T-helper 17 cell (primary cell): ENCODE results near the gene DPEP2NB. TPM values are rescaled to one million over a fixed set of nuclear protein-coding genes. Genes with fewer than 3 reads are reported as not detected.
"Not testable (repeated sequence)": the region's sequence is repeated elsewhere in the genome, so short reads cannot be mapped to it uniquely, and the experiment has no call there.

Source experiments
- ATAC-seq: fragments of 150-1000 bp; cut with Tn5 transposase; 2 replicates; pipeline ENCODE4 v1.10.0; 2021; ENCODE audit warnings: mild to moderate bottlenecking, moderate library complexity
- DNase-seq, 3 donors: peaks; one replicate each; pipeline versions ENCODE4 v3.0.0 to v3.0.0-alpha.2; 2020 to 2021
- H3K9me3 ChIP-seq: one replicate; pipeline ENCODE4 v1.7.0; 2013; ENCODE audit warnings: low read length, mild to moderate bottlenecking; ENCODE audit not compliant: control insufficient read depth, poor library complexity, severe bottlenecking
- H3K27ac Mint-ChIP-seq: one replicate; pipeline ENCODE4 v1.8.0; 2022; ENCODE audit warnings: mild to moderate bottlenecking, moderate library complexity, mixed read lengths
- H3K27me3 Mint-ChIP-seq: one replicate; pipeline ENCODE4 v1.8.0; 2022; ENCODE audit warnings: mixed read lengths
- H3K36me3 Mint-ChIP-seq: one replicate; pipeline ENCODE4 v1.8.0; 2022; ENCODE audit warnings: low read depth, mixed read lengths
- H3K4me1 Mint-ChIP-seq: one replicate; pipeline ENCODE4 v1.8.0; 2022; ENCODE audit warnings: mild to moderate bottlenecking, mixed read lengths
- H3K4me3 Mint-ChIP-seq: one replicate; pipeline ENCODE4 v1.8.0; 2022; ENCODE audit warnings: mild to moderate bottlenecking, moderate library complexity, mixed read lengths
- total RNA-seq, 4 donors: library from RNA in 2 of 4; stranded (reverse) in 2 of 4; gene quantifications; one replicate each; pipeline ENCODE4 v1.2.3 and lab custom pipeline; 2022 to 2026

DPEP2NB gene
- total RNA-seq, 2 donors from 2014 or later, result not detected

DNA sequence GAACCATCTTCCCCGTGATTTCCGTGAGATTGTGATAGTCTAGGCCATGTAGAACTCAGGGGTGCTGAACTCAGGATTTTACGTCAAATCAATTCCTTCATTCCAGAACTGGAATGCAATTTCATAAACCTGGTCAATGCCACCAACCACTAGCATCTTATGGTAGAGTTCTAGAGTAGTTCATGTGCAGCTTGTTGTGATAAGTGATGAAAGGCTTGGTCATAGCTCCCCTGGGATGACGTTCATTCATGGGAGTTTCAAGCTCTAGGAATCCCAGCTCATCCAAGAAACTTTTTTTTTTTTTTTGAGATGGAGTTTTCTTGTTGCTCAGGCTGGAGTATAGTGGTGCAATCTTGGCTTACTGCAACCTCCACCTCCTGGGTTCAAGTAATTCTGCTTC is 12.7 kb downstream of the DPEP2NB start:
- Mint-ChIP-seq H3K27ac (no peak overlapping the region), H3K4me1 (peaks cover 38% of the 10 kb centered on the region), H3K4me3 (no peak overlapping the region), H3K27me3 (no peaks in the 10 kb centered on the region), H3K36me3 (no peaks in the 10 kb centered on the region)
- ATAC-seq (no peak), DNase-seq (no peak)
- no peaks in the 10 kb centered on the region for H3K9me3 ChIP-seq

- DNase-seq (no peak), ATAC-seq (peak; percentile 7)
- Mint-ChIP-seq H3K27ac (peak overlapping the region; percentile 85), H3K27me3 (no peaks in the 10 kb centered on the region), H3K4me1 (peaks cover 35% of the 10 kb centered on the region), H3K4me3 (peak overlapping the region; percentile 85), H3K36me3 (no peaks in the 10 kb centered on the region)
- no peaks in the 10 kb centered on the region for H3K9me3 ChIP-seq
Measured at GRCh38 chr16:68000450-68000849, 15.3 kb downstream of the DPEP2NB start.

DNA sequence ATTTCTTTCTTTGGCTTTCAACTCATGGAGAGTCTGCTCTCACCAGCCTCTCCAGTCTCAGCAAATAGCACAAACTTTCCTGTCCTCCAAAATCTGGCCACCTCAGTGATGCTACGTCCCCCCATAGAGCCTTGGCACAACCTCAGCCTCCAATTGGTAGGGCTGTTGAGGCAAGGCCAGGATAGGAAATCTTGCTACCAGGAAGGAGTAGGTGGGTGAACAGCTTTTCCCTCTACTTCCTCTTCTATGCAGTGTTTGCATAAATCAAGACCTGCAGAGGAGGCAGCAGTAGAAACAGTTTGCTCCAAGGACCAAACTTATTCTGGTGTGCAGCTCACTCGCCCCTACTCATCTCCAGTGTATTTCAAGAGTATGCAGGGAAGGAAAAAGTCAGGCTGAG is 15.7 kb downstream of the DPEP2NB start:
- ATAC-seq, result peak; percentile 39
- Mint-ChIP-seq H3K27me3 (no peaks in the 10 kb centered on the region), H3K27ac (peak overlapping the region; percentile 85), H3K4me1 (peaks cover 39% of the 10 kb centered on the region), H3K36me3 (no peaks in the 10 kb centered on the region), H3K4me3 (peak overlapping the region; percentile 85)
- no peak for DNase-seq
- H3K9me3 ChIP-seq, result no peaks in the 10 kb centered on the region

DNA sequence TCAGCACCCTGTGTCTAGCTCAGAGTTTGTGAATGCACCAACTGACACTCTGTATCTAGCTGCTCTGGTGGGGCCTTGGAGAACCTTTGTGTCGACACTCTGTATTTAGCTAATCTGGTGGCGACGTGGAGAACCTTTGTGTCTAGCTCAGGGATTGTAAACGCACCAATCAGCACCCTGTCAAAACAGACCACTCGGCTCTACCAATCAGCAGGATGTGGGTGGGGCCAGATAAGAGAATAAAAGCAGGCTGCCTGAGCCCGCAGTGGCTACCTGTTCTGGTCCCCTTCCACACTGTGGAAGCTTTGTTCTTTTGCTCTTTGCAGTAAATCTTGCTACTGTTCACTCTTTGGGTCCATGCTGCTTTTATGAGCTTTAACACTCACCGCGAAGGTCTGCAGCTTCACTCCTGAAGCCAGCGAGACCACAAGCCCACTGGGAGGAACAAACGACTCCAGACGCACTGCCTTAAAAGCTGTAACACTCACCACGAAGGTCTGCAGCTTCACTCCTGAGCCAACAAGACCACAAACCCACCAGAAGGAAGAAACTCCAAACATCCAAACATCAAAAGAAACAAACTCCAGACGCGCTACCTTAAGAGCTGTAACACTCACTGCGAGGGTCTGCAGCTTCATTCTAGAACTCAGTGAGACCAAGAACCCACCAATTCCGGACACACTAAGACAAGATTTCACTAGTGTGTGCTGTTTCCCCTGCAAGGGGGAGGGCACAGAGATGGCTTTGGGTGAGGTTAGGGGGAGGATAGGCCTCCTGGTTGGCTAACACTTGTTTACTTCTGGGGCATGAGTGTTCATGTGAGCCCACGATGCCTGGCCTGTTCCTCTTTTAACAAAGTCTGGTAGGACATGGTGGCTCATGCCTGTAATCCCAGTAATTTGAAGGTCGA is 16.7 kb downstream of the DPEP2NB start, which contains the start of gene DPEP2:
DPEP2 (minus strand) TSS at position 706 of the 910 bp plus-strand sequence. CDS start 6,272 bp downstream, outside the sequence.
- Mint-ChIP-seq H3K4me1 (peaks cover 37% of the 10 kb centered on the region), H3K27ac (peak within 1 kb of the TSS; percentile 85), H3K4me3 (peak within 1 kb of the TSS; percentile 85)
- not testable (repeated sequence) for H3K27me3 Mint-ChIP-seq, DNase-seq, H3K9me3 ChIP-seq, H3K36me3 Mint-ChIP-seq
- ATAC-seq, result peak; percentile 92

DNA sequence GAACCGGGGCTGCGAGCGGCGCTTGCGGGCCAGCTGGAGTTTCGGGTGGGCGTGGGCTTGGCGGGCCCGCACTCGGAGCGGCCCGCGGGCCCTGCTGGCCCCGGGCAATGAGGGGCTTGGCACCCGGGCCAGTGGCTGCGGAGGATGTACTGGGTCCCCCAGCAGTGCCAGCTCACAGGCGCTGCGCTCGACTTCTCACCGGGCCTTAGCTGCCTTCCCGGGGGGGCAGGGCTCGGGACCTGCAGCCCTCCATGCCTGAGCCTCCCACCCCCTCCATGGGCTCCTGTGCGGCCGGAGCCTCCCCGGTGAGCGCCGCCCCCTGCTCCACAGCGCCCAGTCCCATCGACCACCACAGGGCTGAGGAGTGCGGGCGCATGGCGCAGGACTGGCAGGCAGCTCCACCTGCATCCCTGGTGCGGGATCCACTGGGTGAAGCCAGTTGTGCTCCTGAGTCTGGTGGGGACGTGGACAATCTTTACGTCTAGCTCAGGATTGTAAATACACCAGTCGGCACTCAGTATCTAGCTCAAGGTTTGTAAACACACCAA is 17.4 kb downstream of the DPEP2NB start:
- not testable (repeated sequence) for ATAC-seq, DNase-seq, H3K36me3 Mint-ChIP-seq, H3K27me3 Mint-ChIP-seq, H3K9me3 ChIP-seq
- peak overlapping the region; percentile 85 for H3K4me3 Mint-ChIP-seq
- H3K27ac Mint-ChIP-seq, result peak overlapping the region; percentile 85
- peaks cover 40% of the 10 kb centered on the region for H3K4me1 Mint-ChIP-seq

DNA sequence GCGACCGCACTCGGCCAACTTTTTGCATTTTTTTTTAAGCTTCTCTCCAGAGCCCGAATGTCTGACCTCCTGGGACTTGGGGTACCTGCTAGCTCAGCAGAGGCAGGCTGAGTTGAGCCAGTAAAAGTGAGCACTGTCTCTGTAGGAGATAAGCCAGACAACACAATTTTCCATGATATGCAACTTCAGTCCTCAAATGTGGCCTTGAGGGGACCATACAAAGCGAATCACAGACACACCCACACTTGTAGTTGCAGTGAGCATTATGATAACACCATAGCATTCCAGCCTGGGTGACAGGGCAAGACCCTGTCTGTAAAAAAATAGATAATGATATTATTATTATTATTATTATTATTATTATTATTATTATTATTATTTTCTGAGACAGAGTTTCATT is 19.0 kb downstream of the DPEP2NB start:
- H3K4me3 Mint-ChIP-seq, result no peak overlapping the region

GRCh38 chr16:67995423-67995822 is 20.3 kb downstream of the DPEP2NB start:
- ATAC-seq (no peak), DNase-seq (no peak)
- Mint-ChIP-seq H3K4me3 (peak overlapping the region; percentile 36), H3K27me3 (no peaks in the 10 kb centered on the region), H3K4me1 (peaks cover 37% of the 10 kb centered on the region), H3K27ac (peak overlapping the region; percentile 84), H3K36me3 (no peaks in the 10 kb centered on the region)
- no peaks in the 10 kb centered on the region for H3K9me3 ChIP-seq

More for the DNA sequence above, 19.0 kb downstream of the DPEP2NB start:
- Mint-ChIP-seq H3K36me3 (no peaks in the 10 kb centered on the region), H3K27ac (peak overlapping the region; percentile 84), H3K27me3 (no peaks in the 10 kb centered on the region), H3K4me1 (peaks cover 42% of the 10 kb centered on the region)
- ATAC-seq (no peak), DNase-seq (no peak)
- H3K9me3 ChIP-seq, result no peaks in the 10 kb centered on the region

DNA sequence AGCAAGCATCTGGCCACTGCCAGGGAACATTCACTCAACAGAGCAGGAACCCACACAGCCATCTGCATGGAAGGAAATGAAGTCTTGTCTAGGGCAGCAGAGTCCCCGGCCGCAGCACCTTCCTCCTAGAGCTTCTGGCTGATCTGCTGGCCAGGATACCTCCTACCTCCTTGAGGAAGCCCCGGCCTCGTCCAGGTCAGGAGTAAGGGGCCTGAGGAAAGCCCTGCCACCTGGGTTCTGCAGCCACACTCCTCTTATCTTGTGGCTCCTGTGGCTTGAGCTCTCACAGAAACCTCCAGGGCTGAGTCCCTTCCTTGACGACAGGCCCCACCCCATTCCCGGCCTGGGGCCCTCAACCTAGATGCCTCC is 21.7 kb downstream of the DPEP2NB start:
- not testable (repeated sequence) for DNase-seq, H3K36me3 Mint-ChIP-seq, H3K9me3 ChIP-seq, H3K27me3 Mint-ChIP-seq
- peak; percentile 16 for ATAC-seq
- Mint-ChIP-seq H3K27ac (peak overlapping the region; percentile 84), H3K4me3 (peak overlapping the region; percentile 88), H3K4me1 (peaks cover 25% of the 10 kb centered on the region)

DNA sequence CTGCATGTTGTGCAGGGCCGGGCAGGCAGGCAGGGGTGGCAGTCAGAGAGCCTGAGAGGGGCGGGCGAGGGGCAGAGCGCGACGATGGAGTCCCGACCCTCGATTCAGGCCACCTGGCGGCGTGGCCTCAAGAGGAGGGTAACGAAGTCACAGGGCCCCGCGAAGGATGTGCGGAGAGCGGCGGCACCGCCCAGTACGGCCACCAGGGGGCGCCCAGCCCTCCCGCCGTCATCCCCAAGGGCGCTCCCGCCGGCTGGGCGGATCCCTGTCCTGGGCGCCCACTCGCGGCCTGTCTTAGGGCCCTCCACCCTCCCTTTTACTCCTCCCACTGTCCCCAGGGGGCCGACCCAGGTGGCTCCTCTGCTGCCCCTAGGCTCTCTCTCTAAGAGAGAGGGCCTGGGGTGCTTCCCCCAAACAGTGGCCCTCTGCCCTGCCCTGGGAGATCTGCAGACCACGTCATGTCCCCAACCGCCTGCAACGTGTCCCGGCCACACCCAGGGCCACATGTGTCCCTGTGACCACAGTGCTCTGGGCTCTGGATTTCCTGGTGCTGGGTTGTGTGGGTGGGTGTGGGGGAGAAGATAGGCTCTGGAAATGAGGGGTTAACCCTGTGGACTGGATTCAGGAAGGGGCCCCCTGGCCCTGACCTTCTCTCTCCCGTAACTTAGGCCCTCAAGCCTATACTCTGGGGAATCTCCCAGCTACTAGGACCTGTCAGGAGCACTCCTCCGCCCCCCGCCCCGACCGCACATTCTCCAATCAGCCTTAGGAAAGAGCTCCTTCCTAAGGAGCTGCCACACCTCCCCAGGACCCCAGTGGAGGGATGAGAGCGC is 22.3 kb downstream of the DPEP2NB start:
- peak overlapping the region; percentile 88 for H3K4me3 Mint-ChIP-seq
- ATAC-seq (peak; percentile 92), DNase-seq (peak; percentile 76 to 82 (median 77))
- no peaks in the 10 kb centered on the region for H3K9me3 ChIP-seq
- peaks cover 23% of the 10 kb centered on the region for H3K4me1 Mint-ChIP-seq
- no peaks in the 10 kb centered on the region for H3K27me3 Mint-ChIP-seq
- H3K27ac Mint-ChIP-seq, result peak overlapping the region; percentile 84
- no peaks in the 10 kb centered on the region for H3K36me3 Mint-ChIP-seq

DNA sequence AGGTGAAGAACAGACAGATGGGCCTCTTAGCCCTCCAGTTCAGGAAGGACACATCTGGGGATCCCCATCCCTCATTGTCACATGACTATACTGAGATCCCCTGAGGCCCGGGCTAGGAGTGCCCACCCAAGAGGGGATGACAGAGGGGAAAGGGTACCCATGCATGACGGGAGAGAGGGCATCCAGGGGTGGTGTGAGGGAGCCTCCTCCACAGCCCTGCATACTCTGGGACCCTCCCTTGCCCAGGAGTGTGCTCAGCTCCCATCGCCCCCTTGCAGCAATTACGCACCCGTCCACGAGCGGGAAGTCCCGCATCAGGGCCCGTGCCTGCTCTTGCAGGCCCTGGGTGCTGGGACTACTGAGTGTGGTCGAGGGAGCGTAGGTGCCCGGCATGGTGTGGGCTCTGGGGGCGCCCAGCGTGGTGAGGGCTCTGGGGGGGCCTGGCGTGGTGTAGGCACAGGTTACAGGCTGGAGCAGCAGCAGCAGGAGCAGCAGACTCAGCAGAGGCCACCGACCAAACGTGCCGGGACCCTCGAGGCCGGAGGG is 23.0 kb downstream of the DPEP2NB start:
- Mint-ChIP-seq H3K4me1 (peaks cover 27% of the 10 kb centered on the region), H3K27ac (peak overlapping the region; percentile 84), H3K27me3 (no peaks in the 10 kb centered on the region), H3K36me3 (no peaks in the 10 kb centered on the region), H3K4me3 (peak overlapping the region; percentile 88)
- H3K9me3 ChIP-seq, result no peaks in the 10 kb centered on the region
- no peak for ATAC-seq
- no peak for DNase-seq

DNA sequence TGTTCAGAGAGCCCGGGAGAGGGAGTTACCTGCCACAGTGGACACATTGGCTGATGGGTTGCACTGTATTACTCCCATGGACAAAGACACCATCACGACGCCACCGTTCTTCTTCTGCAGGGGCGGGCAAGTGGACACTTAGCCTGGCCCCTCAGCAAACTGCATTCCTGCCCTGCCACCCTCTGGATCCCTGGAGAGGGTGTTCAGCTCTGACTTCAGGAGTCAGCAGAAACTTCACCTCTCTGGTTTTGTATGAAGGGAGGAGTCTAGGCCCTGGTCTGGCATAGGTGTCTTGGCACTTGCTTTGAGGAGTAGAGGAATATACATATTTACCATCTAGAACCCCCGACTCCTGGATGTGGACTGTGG is 25.7 kb downstream of the DPEP2NB start:
- ATAC-seq, result no peak
- no peak overlapping the region for H3K27ac Mint-ChIP-seq
- H3K36me3 Mint-ChIP-seq, result no peaks in the 10 kb centered on the region
- DNase-seq, result no peak
- H3K9me3 ChIP-seq, result no peaks in the 10 kb centered on the region
- H3K27me3 Mint-ChIP-seq, result no peaks in the 10 kb centered on the region
- H3K4me1 Mint-ChIP-seq, result peaks cover 22% of the 10 kb centered on the region
- no peak overlapping the region for H3K4me3 Mint-ChIP-seq

- peaks cover 21% of the 10 kb centered on the region for H3K4me1 Mint-ChIP-seq
- H3K36me3 Mint-ChIP-seq, result no peaks in the 10 kb centered on the region
- H3K27ac Mint-ChIP-seq, result peak overlapping the region; percentile 88
- no peaks in the 10 kb centered on the region for H3K9me3 ChIP-seq
- DNase-seq (no peak), ATAC-seq (no peak)
- H3K27me3 Mint-ChIP-seq, result no peaks in the 10 kb centered on the region
- H3K4me3 Mint-ChIP-seq, result no peak overlapping the region
Measured at GRCh38 chr16:67989322-67990017, 26.2 kb downstream of the DPEP2NB start.
